NK-92 treated with Interleukin-12 subunit alpha and Interleukin-12 subunit beta, amount 100 ng/mL, for 24 hours (cell line): ENCODE data around the gene ZBTB46.

Source experiments
- DNase-seq: peaks from one replicate; lab custom pipeline; 2025; lab: John Stamatoyannopoulos, UW

Gene ZBTB46

GRCh38 chr20:63837479-63837878 is 6.4 kb upstream of the ZBTB46 start:
- no peak for DNase-seq

GRCh38 chr20:63836458-63837344 is 5.6 kb upstream of the ZBTB46 start:
- DNase-seq = no peak

- DNase-seq = no peak
These were observed 4.2 kb upstream of the ZBTB46 start for GRCh38 chr20:63835021-63835858.

- no peak for DNase-seq
These were observed 3.4 kb upstream of the ZBTB46 start for GRCh38 chr20:63834491-63834880.

- DNase-seq = no peak
These were observed 2.9 kb upstream of the ZBTB46 start for GRCh38 chr20:63833776-63834490.

GRCh38 chr20:63831993-63832686 is 1.1 kb upstream of the ZBTB46 start:
- DNase-seq = no peak

GRCh38 chr20:63831646-63831992 is 555 bp upstream of the ZBTB46 start:
- no peak for DNase-seq

GRCh38 chr20:63829945-63830835 is 874 bp downstream of the ZBTB46 start:
- no peak for DNase-seq

- no peak for DNase-seq
These were observed 1.5 kb downstream of the ZBTB46 start for GRCh38 chr20:63829603-63829944.

GRCh38 chr20:63828951-63829350 is 2.1 kb downstream of the ZBTB46 start:
- DNase-seq = no peak

GRCh38 chr20:63828545-63828944 is 2.5 kb downstream of the ZBTB46 start:
- DNase-seq = no peak

GRCh38 chr20:63828124-63828523 is 2.9 kb downstream of the ZBTB46 start:
- DNase-seq = no peak

- no peak for DNase-seq
These were observed 4.3 kb downstream of the ZBTB46 start for GRCh38 chr20:63826753-63827152.

GRCh38 chr20:63825331-63826118 is 5.5 kb downstream of the ZBTB46 start:
- DNase-seq = no peak

GRCh38 chr20:63823691-63824311 is 7.3 kb downstream of the ZBTB46 start:
- no peak for DNase-seq

- DNase-seq = no peak
These were observed 8.8 kb downstream of the ZBTB46 start for GRCh38 chr20:63822276-63822696.

- DNase-seq = no peak
These were observed 9.3 kb downstream of the ZBTB46 start for GRCh38 chr20:63821811-63822210.

- no peak for DNase-seq
These were observed 11.7 kb downstream of the ZBTB46 start for GRCh38 chr20:63819224-63819921.
